Lung (tissue), 12 donors: ENCODE data around the gene TMEM184C. TPM values are rescaled to one million over a fixed set of nuclear protein-coding genes. Genes with fewer than 3 reads are reported as not detected.

Source experiments
- ATAC-seq: fragments of 200-7000 bp; cut with Tn5 transposase; one replicate; pipeline ENCODE4 v1.9.1; 2020; ENCODE audit warnings: moderate number of reproducible peaks; ENCODE audit not compliant: insufficient read depth, low FRiP score
- DNase-seq, 3 donors: peaks; one replicate each; pipeline ENCODE4 v3.0.0-alpha.2; 2013 to 2017
- H3K27ac ChIP-seq, 2 donors: one replicate each; pipeline ENCODE4 v1.5.1; 2013; ENCODE audit warnings: mild to moderate bottlenecking in 2 of 2, moderate library complexity in 2 of 2, control low read depth in 1 of 2, inconsistent platforms in 1 of 2, low read depth in 1 of 2, low read length in 1 of 2
- H3K27me3 ChIP-seq, 3 donors: one replicate each; pipeline ENCODE4 v1.5.1; 2013; ENCODE audit warnings: low read length in 2 of 3; ENCODE audit not compliant: control insufficient read depth in 3 of 3, insufficient read depth in 3 of 3
- H3K36me3 ChIP-seq, 4 donors: one replicate each; pipeline ENCODE4 v1.5.1; 2013; ENCODE audit warnings: low read length in 4 of 4, mild to moderate bottlenecking in 1 of 4, moderate library complexity in 1 of 4; ENCODE audit not compliant: control insufficient read depth in 4 of 4, insufficient read depth in 4 of 4
- H3K4me1 ChIP-seq, 5 donors: one replicate each; pipeline ENCODE4 v1.5.1; 2013; ENCODE audit warnings: low read length in 5 of 5, mild to moderate bottlenecking in 2 of 5, moderate library complexity in 1 of 5; ENCODE audit not compliant: control insufficient read depth in 5 of 5, insufficient read depth in 5 of 5
- H3K4me3 ChIP-seq: one replicate; pipeline ENCODE4 v1.5.1; 2013; ENCODE audit warnings: mild to moderate bottlenecking, control low read depth, moderate library complexity
- H3K9ac ChIP-seq, 2 donors: one replicate each; pipeline ENCODE4 v1.5.1; 2013; ENCODE audit warnings: low read length in 2 of 2, control low read depth in 1 of 2; ENCODE audit not compliant: insufficient read depth in 1 of 2
- H3K9me3 ChIP-seq, 4 donors: one replicate each; pipeline ENCODE4 v1.5.1; 2013; ENCODE audit warnings: low read length in 3 of 4, mild to moderate bottlenecking in 1 of 4, moderate library complexity in 1 of 4; ENCODE audit not compliant: control insufficient read depth in 4 of 4, insufficient read depth in 3 of 4
- CTCF ChIP-seq: IDR thresholded peaks from 2 replicates; pipeline ENCODE4 v1.5.1; 2012; ENCODE audit warnings: mild to moderate bottlenecking; ENCODE audit errors: control extremely low read depth, extremely low read depth
- WGBS, 2 donors: extraction: QIAGEN DNeasy Blood & Tissue Kit; methylation state at CpG; one replicate each; pipeline ENCODE4 v1.1.7; 2013; 5-methylcytosine and 5-hydroxymethylcytosine counted together
- polyA plus RNA-seq, 2 donors: library from polyadenylated mRNA; stranded (reverse); fragments of 200-250 nt; gene quantifications; one replicate each; pipeline ENCODE4 v1.2.1, GENCODE V29; 2013
- total RNA-seq, 2 donors: library from RNA; depleted of rRNA in 1 of 2; stranded (reverse); fragments of >200 nt in 1 of 2; gene quantifications; one replicate each; pipeline ENCODE4 v1.2.1, GENCODE V29; 2014 to 2021
- donor health status: control.
- donor health status: control.
- donor health status: Bipolar disorder and iron deficiency.
- donor health status: healthy.
- donor health status: DM: yes; HTN: yes; CAD: no.

Gene TMEM184C
- total and polyA plus RNA-seq, 4 donors = 4.3 to 33.7 (median 23.8) TPM

GRCh38 chr4:147683717-147684700 lies 66.8 kb downstream of the TMEM184C start, which contains the start of gene PRMT9:
TSS of gene PRMT9 (minus strand) at chr4:147684163. CDS start at chr4:147683987, 176 bp downstream.
- Histone ChIP-seq H3K4me1 (peaks cover 0 to 14% (median 5%) of the 10 kb centered on the region in 5 donors), H3K36me3 (peaks cover 0 to 9% (median 5%) of the 10 kb centered on the region in 4 donors), H3K9me3 (no peaks in the 10 kb centered on the region), H3K4me3 (peak within 1 kb of the TSS; percentile 53), H3K9ac (peak within 1 kb of the TSS; percentile 86 to 90), H3K27ac (peak within 1 kb of the TSS; percentile 86 to 93), H3K27me3 (no peaks in the 10 kb centered on the region)
- WGBS, 2 donors = 0 to 1% methylated on average over 68 to 69 of the region's 69 CpGs
- peak; percentile 100 for ATAC-seq
- TF ChIP-seq CTCF = no peak
- DNase-seq = peak; percentile 93 to 97 (median 94)

- Histone ChIP-seq H3K9me3 (no peaks in the 10 kb centered on the region), H3K4me1 (peaks cover 0 to 7% (median 0%) of the 10 kb centered on the region in 5 donors), H3K27ac (no peak overlapping the region), H3K36me3 (no peaks in the 10 kb centered on the region), H3K27me3 (no peaks in the 10 kb centered on the region), H3K9ac (no peak overlapping the region), H3K4me3 (no peak overlapping the region)
- 23 to 37% methylated on average over 4 of the region's 4 CpGs for WGBS, 2 donors
- DNase-seq (no peak), ATAC-seq (no peak)
- TF ChIP-seq CTCF = no peak
Observed at GRCh38 chr4:147689067-147689466, 71.9 kb downstream of the TMEM184C start.

GRCh38 chr4:147691820-147692219 lies 74.6 kb downstream of the TMEM184C start:
- Histone ChIP-seq H3K4me1 (no peaks in the 10 kb centered on the region), H3K9me3 (no peaks in the 10 kb centered on the region), H3K9ac (no peak overlapping the region), H3K27me3 (no peaks in the 10 kb centered on the region), H3K27ac (no peak overlapping the region), H3K36me3 (no peaks in the 10 kb centered on the region), H3K4me3 (no peak overlapping the region)
- ATAC-seq = no peak
- 83 to 92% methylated on average over 2 of the region's 2 CpGs for WGBS, 2 donors
- TF ChIP-seq CTCF = no peak
- DNase-seq = no peak
